Measurements from ENCODE around the gene VIPR2.

DNA sequence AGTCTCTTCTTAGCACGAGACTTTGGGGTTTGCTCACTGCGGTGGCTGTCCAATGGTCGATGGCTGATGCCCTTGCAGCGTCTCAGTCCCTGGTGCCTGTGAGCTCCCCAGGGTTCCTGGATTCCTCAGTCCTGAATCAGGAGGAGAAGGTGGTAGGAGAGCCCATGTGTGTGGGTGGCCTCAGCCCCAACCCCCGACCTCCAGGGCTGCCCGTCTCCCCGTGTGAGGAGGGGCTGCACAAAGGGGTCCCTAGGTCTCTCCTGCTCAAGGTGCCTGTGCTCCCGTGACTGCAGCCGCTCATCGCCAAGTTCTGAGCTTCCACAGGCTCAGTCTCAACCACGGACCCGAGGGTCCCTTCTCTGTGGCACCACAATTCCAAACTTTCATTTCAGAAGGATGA is 142.9 kb downstream of the VIPR2 start:
- TF ChIP-seq, protein P1, sequence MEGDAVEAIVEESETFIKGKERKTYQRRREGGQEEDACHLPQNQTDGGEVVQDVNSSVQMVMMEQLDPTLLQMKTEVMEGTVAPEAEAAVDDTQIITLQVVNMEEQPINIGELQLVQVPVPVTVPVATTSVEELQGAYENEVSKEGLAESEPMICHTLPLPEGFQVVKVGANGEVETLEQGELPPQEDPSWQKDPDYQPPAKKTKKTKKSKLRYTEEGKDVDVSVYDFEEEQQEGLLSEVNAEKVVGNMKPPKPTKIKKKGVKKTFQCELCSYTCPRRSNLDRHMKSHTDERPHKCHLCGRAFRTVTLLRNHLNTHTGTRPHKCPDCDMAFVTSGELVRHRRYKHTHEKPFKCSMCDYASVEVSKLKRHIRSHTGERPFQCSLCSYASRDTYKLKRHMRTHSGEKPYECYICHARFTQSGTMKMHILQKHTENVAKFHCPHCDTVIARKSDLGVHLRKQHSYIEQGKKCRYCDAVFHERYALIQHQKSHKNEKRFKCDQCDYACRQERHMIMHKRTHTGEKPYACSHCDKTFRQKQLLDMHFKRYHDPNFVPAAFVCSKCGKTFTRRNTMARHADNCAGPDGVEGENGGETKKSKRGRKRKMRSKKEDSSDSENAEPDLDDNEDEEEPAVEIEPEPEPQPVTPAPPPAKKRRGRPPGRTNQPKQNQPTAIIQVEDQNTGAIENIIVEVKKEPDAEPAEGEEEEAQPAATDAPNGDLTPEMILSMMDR (IDR thresholded peaks at IDR 0.05) = no peak
- TF ChIP-seq POLR2A (IDR thresholded peaks at IDR 0.05) (no peak), POLR2AphosphoS5 (IDR thresholded peaks at IDR 0.05) (no peak), EP300 (IDR thresholded peaks at IDR 0.05; ENCODE audit: low read depth) (no peak)
